H9 (cell line): ENCODE results near the gene WHRN. TPM values are rescaled to one million over a fixed set of nuclear protein-coding genes. Genes with fewer than 3 reads are reported as not detected.
A peak's percentile ranks its signal among the peaks of the same experiment; 100 is the strongest.

ENCODE experiments used
- DNase-seq: peaks from one replicate; pipeline ENCODE4 v3.0.0-alpha.2; 2017
- H2AFZ ChIP-seq: one replicate; pipeline ENCODE4 v1.6.1; 2013; ENCODE audit warnings: mild to moderate bottlenecking, low read length, control low read depth, moderate library complexity
- H2AK5ac ChIP-seq: 2 replicates; pipeline ENCODE4 v1.6.1; 2013; ENCODE audit warnings: low read length, control low read depth, mixed read lengths; ENCODE audit not compliant: insufficient read length
- H2BK120ac ChIP-seq: one replicate; pipeline ENCODE4 v1.6.1; 2013; ENCODE audit warnings: low read depth, mild to moderate bottlenecking, low read length, control low read depth, inconsistent platforms; ENCODE audit not compliant: poor library complexity, severe bottlenecking
- H2BK12ac ChIP-seq: 2 replicates; pipeline ENCODE4 v1.6.1; 2013; ENCODE audit warnings: low read length, control low read depth, mixed read lengths, low read depth; ENCODE audit not compliant: insufficient read length
- H2BK15ac ChIP-seq: 2 replicates; pipeline ENCODE4 v1.6.1; 2013; ENCODE audit warnings: low read depth, low read length, control low read depth
- H2BK20ac ChIP-seq: one replicate; pipeline ENCODE4 v1.6.1; 2013; ENCODE audit warnings: low read depth, mild to moderate bottlenecking, low read length, control low read depth, inconsistent platforms; ENCODE audit not compliant: poor library complexity, severe bottlenecking
- H2BK5ac ChIP-seq: 2 replicates; pipeline ENCODE4 v1.6.1; 2013; ENCODE audit warnings: low read length, control low read depth, mixed read lengths; ENCODE audit not compliant: insufficient read length
- H3K14ac ChIP-seq: 2 replicates; pipeline ENCODE4 v1.6.1; 2013; ENCODE audit warnings: low read length, control low read depth; ENCODE audit not compliant: insufficient read depth
- H3K18ac ChIP-seq: 2 replicates; pipeline ENCODE4 v1.6.1; 2013; ENCODE audit warnings: low read depth, mild to moderate bottlenecking, mixed read lengths, low read length, control low read depth; ENCODE audit not compliant: insufficient read length
- H3K23ac ChIP-seq: 2 replicates; pipeline ENCODE4 v1.6.1; 2013; ENCODE audit warnings: low read length, control low read depth, mixed read lengths, low read depth; ENCODE audit not compliant: insufficient read length
- H3K23me2 ChIP-seq: 2 replicates; pipeline ENCODE4 v1.6.1; 2013; ENCODE audit warnings: low read depth, mild to moderate bottlenecking, mixed read lengths, low read length, control low read depth; ENCODE audit not compliant: insufficient read length, poor library complexity, severe bottlenecking
- H3K27ac ChIP-seq: 2 replicates; pipeline ENCODE4 v1.5.1; 2013; ENCODE audit warnings: low read length, control low read depth, mixed read lengths, low read depth; ENCODE audit not compliant: insufficient read length
- H3K27me3 ChIP-seq: 2 replicates; pipeline ENCODE4 v1.6.1; 2013; ENCODE audit warnings: low read length, control low read depth, inconsistent platforms; ENCODE audit not compliant: insufficient read depth
- H3K4ac ChIP-seq: 2 replicates; pipeline ENCODE4 v1.6.1; 2013; ENCODE audit warnings: low read depth, mild to moderate bottlenecking, control low read depth, inconsistent platforms, low read length, moderate library complexity
- H3K4me1 ChIP-seq: 2 replicates; pipeline ENCODE4 v1.6.1; 2013; ENCODE audit warnings: low read length, control low read depth, inconsistent platforms; ENCODE audit not compliant: insufficient read depth
- H3K4me2 ChIP-seq: 2 replicates; pipeline ENCODE4 v1.6.1; 2013; ENCODE audit warnings: low read length, control low read depth, mixed read lengths; ENCODE audit not compliant: insufficient read length, insufficient read depth
- H3K56ac ChIP-seq: 2 replicates; pipeline ENCODE4 v1.6.1; 2013; ENCODE audit warnings: low read depth, mild to moderate bottlenecking, mixed read lengths, low read length, control low read depth; ENCODE audit not compliant: insufficient read length
- H3K79me1 ChIP-seq: 2 replicates; pipeline ENCODE4 v1.6.1; 2013; ENCODE audit warnings: low read depth, mild to moderate bottlenecking, moderate library complexity, low read length, control low read depth, inconsistent platforms; ENCODE audit not compliant: insufficient read depth, poor library complexity, severe bottlenecking
- H3K79me2 ChIP-seq: 2 replicates; pipeline ENCODE4 v1.6.1; 2013; ENCODE audit warnings: low read length, control low read depth, inconsistent platforms; ENCODE audit not compliant: insufficient read depth
- H3K9ac ChIP-seq: 2 replicates; pipeline ENCODE4 v1.6.1; 2013; ENCODE audit warnings: low read length, control low read depth, mixed read lengths; ENCODE audit not compliant: insufficient read length; ENCODE audit errors: extremely low read depth
- H3K9me3 ChIP-seq: one replicate; pipeline ENCODE4 v1.6.1; 2013; ENCODE audit warnings: low read depth, low read length, inconsistent platforms; ENCODE audit not compliant: control insufficient read depth
- H3T11ph ChIP-seq: one replicate; pipeline ENCODE4 v1.6.1; 2013; ENCODE audit warnings: mild to moderate bottlenecking, low read length, control low read depth, inconsistent platforms
- H4K20me1 ChIP-seq: one replicate; pipeline ENCODE4 v1.6.1; 2013; ENCODE audit not compliant: control insufficient read depth, insufficient read length, insufficient read depth
- H4K5ac ChIP-seq: 2 replicates; pipeline ENCODE4 v1.6.1; 2013; ENCODE audit warnings: low read depth, mild to moderate bottlenecking, mixed read lengths, low read length, control low read depth; ENCODE audit not compliant: insufficient read length
- H4K8ac ChIP-seq: replicated peaks from 2 replicates; pipeline ENCODE4 v1.6.1; 2013; ENCODE audit warnings: low read length, control low read depth, mixed read lengths, low read depth; ENCODE audit not compliant: insufficient read length
- H4K91ac ChIP-seq: 2 replicates; pipeline ENCODE4 v1.6.1; 2013; ENCODE audit warnings: low read depth, mild to moderate bottlenecking, moderate library complexity, mixed read lengths, low read length, control low read depth; ENCODE audit not compliant: insufficient read length
- H3K27ac Mint-ChIP-seq, 3 experiments: 2 replicates in 2 of 3; 3 replicates in 1 of 3; pipeline ENCODE4 v1.8.0; 2020 to 2021; ENCODE audit warnings: mixed read lengths in 3 of 3, mild to moderate bottlenecking in 1 of 3, moderate library complexity in 1 of 3
- H3K27me3 Mint-ChIP-seq: 2 replicates; pipeline ENCODE4 v1.8.0; 2021; ENCODE audit warnings: low read depth, mild to moderate bottlenecking, moderate library complexity, mixed read lengths
- H3K36me3 Mint-ChIP-seq, 3 experiments: 2 replicates in 2 of 3; 3 replicates in 1 of 3; pipeline ENCODE4 v1.8.0; 2020 to 2021; ENCODE audit warnings: low read depth in 3 of 3, mixed read lengths in 3 of 3; ENCODE audit not compliant: insufficient read depth in 1 of 3
- H3K4me1 Mint-ChIP-seq, 2 experiments: 2 replicates each; pipeline ENCODE4 v1.8.0; 2020; ENCODE audit warnings: mixed read lengths in 2 of 2
- H3K4me3 Mint-ChIP-seq, 2 experiments: 2 replicates in 1 of 2; 3 replicates in 1 of 2; pipeline ENCODE4 v1.8.0; 2020 to 2021; ENCODE audit warnings: mild to moderate bottlenecking in 2 of 2, mixed read lengths in 2 of 2, moderate library complexity in 1 of 2
- H3K9me3 Mint-ChIP-seq, 2 experiments: 2 replicates in 1 of 2; 3 replicates in 1 of 2; pipeline ENCODE4 v1.8.0; 2020; ENCODE audit warnings: mild to moderate bottlenecking in 2 of 2, mixed read lengths in 2 of 2, moderate library complexity in 1 of 2
- WGBS: extraction: QIAGEN DNeasy Blood & Tissue Kit; methylation state at CpG from one replicate; pipeline ENCODE4 v1.1.7; 2013; ENCODE audit warnings: missing lambda C conversion rate, low lambda C conversion rate, mixed read lengths; ENCODE audit not compliant: insufficient read length; ENCODE audit errors: extremely low coverage; 5-methylcytosine and 5-hydroxymethylcytosine counted together
- total RNA-seq: library from RNA; stranded (reverse); gene quantifications from 2 replicates; pipeline ENCODE4 v1.2.1, GENCODE V29; 2021
- TF ChIP-seq, protein P1 (sequence below): fragments of 200-600 bp; sonication (generic); conservative IDR thresholded peaks from 3 replicates; pipeline ENCODE4 v1.8.0; 2021; ENCODE audit warnings: antibody characterized with exemption, mild to moderate bottlenecking

The WHRN gene
- total RNA-seq, 1 experiment from 2014 or later, result 2.2 TPM

DNA sequence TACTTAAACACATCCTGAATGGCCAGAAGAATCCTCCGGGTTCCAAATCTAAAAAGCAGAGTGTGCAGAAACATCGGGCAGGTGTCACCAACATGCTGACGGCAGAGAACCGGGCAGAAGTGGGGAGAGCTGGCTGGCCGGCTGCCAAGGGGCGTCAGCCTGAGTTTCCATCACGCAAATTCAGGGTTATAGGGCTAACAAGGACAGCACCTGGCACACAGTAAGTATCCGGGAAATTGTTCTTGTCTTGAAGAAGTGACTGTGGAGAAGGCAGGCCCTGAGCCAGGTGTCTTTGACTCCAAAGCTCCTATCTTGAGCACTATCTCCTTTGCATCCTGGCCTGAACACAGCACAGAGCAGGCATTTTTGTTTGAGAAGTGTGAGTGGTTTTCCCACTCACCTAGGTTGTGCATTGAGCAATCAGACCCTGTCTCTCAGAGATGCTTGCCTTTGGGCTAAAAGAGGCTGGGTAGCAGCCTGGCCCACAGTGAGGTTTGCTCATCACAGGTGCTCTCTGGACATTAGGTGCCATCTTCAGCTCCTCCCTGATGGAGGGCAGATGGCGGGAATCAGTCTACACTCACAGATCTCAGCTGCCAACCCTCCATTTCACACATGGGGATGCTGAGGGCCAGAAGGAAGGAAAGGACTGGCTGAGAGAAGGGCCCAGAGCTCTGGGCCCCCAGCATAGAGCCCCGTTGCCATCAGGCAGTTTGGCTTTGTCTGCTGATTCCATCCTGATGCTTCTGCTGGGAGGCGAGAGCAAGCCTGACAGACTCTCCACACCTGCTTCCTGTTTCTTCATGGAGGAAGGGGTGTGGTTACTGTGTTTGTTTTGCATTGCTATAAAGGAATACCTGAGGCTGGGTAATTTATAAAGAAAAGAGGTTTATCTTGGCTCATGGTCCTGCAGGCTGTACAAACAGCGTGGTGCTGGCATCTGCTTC, 52.8 kb downstream of the WHRN start:
- Histone ChIP-seq H4K91ac (no peak overlapping the region), H3K9me3 (no peaks in the 10 kb centered on the region), H2BK15ac (no peak overlapping the region), H2BK12ac (no peak overlapping the region), H4K5ac (no peak overlapping the region), H3K23ac (no peak overlapping the region), H3T11ph (no peak overlapping the region), H3K14ac (no peak overlapping the region), H3K9ac (no peak overlapping the region), H2BK20ac (no peak overlapping the region), H4K20me1 (no peaks in the 10 kb centered on the region), H2AFZ (no peak overlapping the region), H2AK5ac (no peak overlapping the region), H3K27ac (no peak overlapping the region), H3K4me1 (peaks cover 4% of the 10 kb centered on the region; the same call in 1 of the 2 replicates), H3K23me2 (no peaks in the 10 kb centered on the region), H4K8ac (no peak overlapping the region), H2BK5ac (no peak overlapping the region), H3K79me1 (no peaks in the 10 kb centered on the region), H2BK120ac (no peak overlapping the region), H3K79me2 (no peaks in the 10 kb centered on the region), H3K56ac (no peak overlapping the region), H3K18ac (peak overlapping the region; percentile 15), H3K4ac (no peak overlapping the region), H3K4me2 (no peak overlapping the region), H3K27me3 (no peaks in the 10 kb centered on the region)
- Mint-ChIP-seq H3K36me3 (no peaks in the 10 kb centered on the region; a peak in 1 of 7 replicates), H3K4me3 (no peak overlapping the region), H3K4me1 (peaks cover 9 to 13% of the 10 kb centered on the region in 2 experiments), H3K9me3 (no peaks in the 10 kb centered on the region), H3K27ac (peak overlapping the region in 1 of 3 experiments; percentile 22; a peak in 1 of 7 replicates), H3K27me3 (peaks cover under 1% of the 10 kb centered on the region; the same call in 1 of the 2 replicates)
- no CpG with 5 or more reads among the region's 12 CpGs for WGBS
- DNase-seq, result peak; percentile 20
- TF ChIP-seq, protein P1, sequence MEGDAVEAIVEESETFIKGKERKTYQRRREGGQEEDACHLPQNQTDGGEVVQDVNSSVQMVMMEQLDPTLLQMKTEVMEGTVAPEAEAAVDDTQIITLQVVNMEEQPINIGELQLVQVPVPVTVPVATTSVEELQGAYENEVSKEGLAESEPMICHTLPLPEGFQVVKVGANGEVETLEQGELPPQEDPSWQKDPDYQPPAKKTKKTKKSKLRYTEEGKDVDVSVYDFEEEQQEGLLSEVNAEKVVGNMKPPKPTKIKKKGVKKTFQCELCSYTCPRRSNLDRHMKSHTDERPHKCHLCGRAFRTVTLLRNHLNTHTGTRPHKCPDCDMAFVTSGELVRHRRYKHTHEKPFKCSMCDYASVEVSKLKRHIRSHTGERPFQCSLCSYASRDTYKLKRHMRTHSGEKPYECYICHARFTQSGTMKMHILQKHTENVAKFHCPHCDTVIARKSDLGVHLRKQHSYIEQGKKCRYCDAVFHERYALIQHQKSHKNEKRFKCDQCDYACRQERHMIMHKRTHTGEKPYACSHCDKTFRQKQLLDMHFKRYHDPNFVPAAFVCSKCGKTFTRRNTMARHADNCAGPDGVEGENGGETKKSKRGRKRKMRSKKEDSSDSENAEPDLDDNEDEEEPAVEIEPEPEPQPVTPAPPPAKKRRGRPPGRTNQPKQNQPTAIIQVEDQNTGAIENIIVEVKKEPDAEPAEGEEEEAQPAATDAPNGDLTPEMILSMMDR, result no peak
